OCI-LY1 (cell line): Measurements from ENCODE around the gene CH25H.

Source experiments
- CTCF ChIP-seq: fragments of 200-600 bp; sonication (generic), shearing (Covaris generic); IDR thresholded peaks from 2 replicates; pipeline ENCODE4 v1.5.1; 2017; ENCODE audit warnings: mild to moderate bottlenecking, antibody characterized with exemption, low read length, moderate library complexity, mixed read lengths
- EZH2 ChIP-seq: fragments of 200-600 bp; sonication (generic), shearing (Covaris generic); IDR thresholded peaks from 2 replicates; pipeline ENCODE4 v1.8.0; 2017; ENCODE audit warnings: borderline replicate concordance, mixed run types, mild to moderate bottlenecking, antibody characterized with exemption, low read length, moderate library complexity, mixed read lengths

- TF ChIP-seq CTCF (no peak), EZH2 (no peak)
Measured at GRCh38 chr10:89240519-89240918, 33.4 kb upstream of the CH25H start.
